ENCODE data around the gene EIF4G3.
"Not testable (repeated sequence)": the region's sequence is repeated elsewhere in the genome, so short reads cannot be mapped to it uniquely, and the experiment has no call there.

EIF4G3 gene

DNA sequence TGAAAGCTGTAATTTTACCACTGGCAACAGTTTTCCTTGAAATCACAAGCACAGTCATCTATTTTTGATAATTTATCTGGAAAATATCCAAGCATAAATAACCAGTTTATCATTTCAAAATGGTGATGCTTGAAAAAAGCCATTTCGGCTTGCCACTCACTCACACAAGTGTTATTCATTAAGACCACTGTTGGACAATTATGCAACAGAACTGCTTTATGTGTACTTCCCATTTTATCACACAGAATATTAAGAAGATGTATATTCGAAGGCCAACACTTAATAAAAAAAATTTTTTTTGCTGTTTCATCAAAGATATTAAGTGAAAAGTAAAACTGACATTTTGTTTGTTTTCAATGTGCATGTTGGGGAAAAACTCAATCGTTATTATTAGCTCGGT lies 62.3 kb downstream of the EIF4G3 start:
- in situ Hi-C loops (cut with MboI; ENCODE audit: low sequenced_read_pairs): no loop called here

DNA sequence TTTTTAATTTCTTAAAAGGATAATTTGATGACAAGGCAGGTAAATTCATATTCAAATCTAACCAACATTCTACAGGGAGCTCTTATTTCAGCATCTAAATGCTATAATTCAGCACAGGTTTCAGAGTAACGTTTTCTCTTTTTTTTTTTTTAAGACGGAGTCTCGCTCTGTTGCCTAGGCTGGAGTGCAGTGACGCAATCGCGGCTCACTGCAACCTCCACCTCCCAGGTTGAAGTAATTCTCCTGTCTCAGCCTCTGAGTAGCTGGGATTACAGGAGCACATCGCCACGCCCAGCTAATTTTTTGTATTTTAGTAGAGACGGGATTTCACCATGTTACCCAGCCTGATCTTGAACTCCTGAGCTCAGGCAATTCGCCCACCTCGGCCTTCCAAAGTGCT lies 66.5 kb downstream of the EIF4G3 start:
- in situ Hi-C loops (cut with MboI; ENCODE audit: low sequenced_read_pairs): no loop called here

DNA sequence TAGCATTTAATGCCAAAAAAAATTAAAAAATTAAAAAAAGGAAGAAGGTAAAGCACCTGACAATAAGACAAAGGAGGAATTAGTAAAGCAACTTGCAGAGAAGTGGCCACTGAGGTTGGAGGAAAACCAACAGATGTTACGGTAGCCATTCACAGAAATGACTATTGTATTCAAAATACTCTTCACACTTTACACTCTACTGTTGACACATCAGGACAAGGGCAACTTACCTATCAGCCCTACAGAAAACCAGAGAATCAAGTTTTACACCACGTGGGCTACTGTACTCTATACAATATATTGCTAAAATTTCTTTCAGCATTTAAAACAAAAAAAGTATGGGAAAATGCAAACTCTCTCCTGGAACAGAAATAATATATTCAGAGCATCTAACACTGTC lies 70.0 kb downstream of the EIF4G3 start:
- in situ Hi-C loops (cut with MboI; ENCODE audit: low sequenced_read_pairs): no loop called here

GRCh38 chr1:21106238-21106637 lies 70.5 kb downstream of the EIF4G3 start:
- in situ Hi-C loops (cut with MboI; ENCODE audit: low sequenced_read_pairs): no loop called here

GRCh38 chr1:21105807-21106206 lies 70.9 kb downstream of the EIF4G3 start:
- in situ Hi-C loops (cut with MboI; ENCODE audit: low sequenced_read_pairs): no loop called here

DNA sequence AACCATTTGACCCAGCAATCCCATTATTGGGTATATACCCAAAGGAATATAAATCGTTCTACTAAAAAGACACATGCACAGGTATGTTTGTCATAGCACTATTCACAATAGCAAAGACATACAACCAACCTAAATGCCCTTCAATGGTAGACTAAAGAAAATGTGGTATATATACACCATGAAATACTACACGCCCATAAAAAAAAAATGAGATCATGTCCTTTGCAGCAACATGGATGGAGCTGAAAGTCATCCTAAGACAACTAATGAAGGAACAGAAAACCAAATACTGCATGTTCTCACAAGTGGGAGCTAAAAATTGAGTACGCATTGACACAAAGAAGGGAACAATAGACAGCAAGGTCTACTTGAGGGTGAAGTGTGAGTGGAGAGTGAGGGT lies 72.0 kb downstream of the EIF4G3 start:
- in situ Hi-C loops (cut with MboI; ENCODE audit: low sequenced_read_pairs): no loop called here

- in situ Hi-C loops (cut with MboI; ENCODE audit: low sequenced_read_pairs): no loop called here
Measured at GRCh38 chr1:21100481-21100921, 76.2 kb downstream of the EIF4G3 start.

GRCh38 chr1:21099869-21100131 lies 76.9 kb downstream of the EIF4G3 start:
- in situ Hi-C loops (cut with MboI; ENCODE audit: low sequenced_read_pairs): no loop called here

- in situ Hi-C loops (cut with MboI; ENCODE audit: low sequenced_read_pairs): no loop called here
Measured at GRCh38 chr1:21099034-21099868, 77.4 kb downstream of the EIF4G3 start.

GRCh38 chr1:21098186-21098915 lies 78.3 kb downstream of the EIF4G3 start:
- in situ Hi-C loops (cut with MboI; ENCODE audit: low sequenced_read_pairs): no loop called here

DNA sequence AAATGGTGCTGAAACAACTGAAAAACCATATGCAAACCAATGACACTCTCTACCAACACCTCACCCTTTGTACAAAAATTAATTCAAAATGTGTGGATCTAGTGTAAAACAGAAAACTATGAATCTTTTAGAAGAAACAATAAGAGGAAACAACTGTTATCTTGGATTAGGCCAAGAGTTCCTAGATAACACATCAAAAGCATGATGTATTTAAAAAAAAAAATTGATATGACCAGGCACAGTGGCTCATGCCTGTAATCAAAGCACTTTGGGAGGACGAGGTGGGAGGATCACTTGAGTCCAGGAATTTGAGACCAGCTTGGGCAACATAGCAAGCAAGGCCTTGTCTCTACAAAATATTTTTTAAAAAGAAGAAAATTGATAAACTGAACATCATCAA lies 79.0 kb downstream of the EIF4G3 start:
- in situ Hi-C loops (cut with MboI; ENCODE audit: low sequenced_read_pairs): no loop called here

- in situ Hi-C loops (cut with MboI; ENCODE audit: low sequenced_read_pairs): no loop called here
Measured at GRCh38 chr1:21095976-21096375, 80.7 kb downstream of the EIF4G3 start.

GRCh38 chr1:21094282-21094681 lies 82.4 kb downstream of the EIF4G3 start:
- in situ Hi-C loops (cut with MboI; ENCODE audit: low sequenced_read_pairs): not testable (repeated sequence)

DNA sequence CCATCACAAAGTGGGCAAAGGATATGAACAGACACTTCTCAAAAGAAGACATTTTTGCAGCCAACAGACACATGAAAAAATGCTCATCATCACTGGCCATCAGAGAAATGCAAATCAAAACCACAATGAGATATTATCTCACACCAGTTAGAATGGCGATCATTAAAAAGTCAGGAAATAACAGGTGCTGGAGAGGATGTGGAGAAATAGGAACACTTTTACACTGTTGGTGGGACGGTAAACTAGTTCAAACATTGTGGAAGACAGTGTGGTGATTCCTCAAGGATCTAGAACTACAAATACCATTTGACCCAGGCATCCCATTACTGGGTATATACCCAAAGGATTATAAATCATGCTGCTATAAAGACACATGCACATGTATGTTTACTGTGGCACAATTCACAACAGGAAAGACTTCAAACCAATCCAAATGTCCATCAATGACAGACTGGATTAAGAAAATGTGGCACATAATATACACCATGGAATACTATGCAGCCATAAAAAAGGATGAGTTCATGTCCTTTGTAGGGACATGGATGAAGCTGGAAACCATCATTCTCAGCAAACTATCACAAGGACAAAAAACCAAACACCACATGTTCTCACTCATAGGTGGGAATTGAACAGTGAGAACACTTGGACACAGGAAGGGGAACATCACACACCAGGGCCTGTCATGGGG lies 83.3 kb downstream of the EIF4G3 start:
- in situ Hi-C loops (cut with MboI; ENCODE audit: low sequenced_read_pairs): not testable (repeated sequence)

GRCh38 chr1:21092545-21092944 lies 84.2 kb downstream of the EIF4G3 start:
- in situ Hi-C loops (cut with MboI; ENCODE audit: low sequenced_read_pairs): not testable (repeated sequence)

- in situ Hi-C loops (cut with MboI; ENCODE audit: low sequenced_read_pairs): not testable (repeated sequence)
Measured at GRCh38 chr1:21091053-21091690, 85.5 kb downstream of the EIF4G3 start.

DNA sequence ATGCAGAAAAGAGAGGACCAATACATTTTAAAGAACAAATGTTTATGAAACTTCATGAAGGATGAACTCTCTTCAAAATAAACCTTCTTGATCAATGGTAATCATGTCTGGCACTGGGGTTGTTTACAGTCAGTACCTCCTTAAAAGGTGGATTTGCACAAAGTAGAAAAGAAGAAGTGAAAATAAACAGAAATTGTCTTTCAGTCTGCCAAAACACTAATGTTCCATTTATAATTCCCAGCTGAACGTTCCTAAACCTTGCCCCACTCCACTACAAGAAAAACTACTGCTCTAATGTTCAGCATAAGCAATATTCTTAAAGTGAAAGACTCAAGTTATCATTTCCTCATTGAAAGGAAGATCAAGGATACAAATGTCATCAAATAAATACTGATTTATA lies 86.2 kb downstream of the EIF4G3 start:
- in situ Hi-C loops (cut with MboI; ENCODE audit: low sequenced_read_pairs): no loop called here

- in situ Hi-C loops (cut with MboI; ENCODE audit: low sequenced_read_pairs): no loop called here
Measured at GRCh38 chr1:21089731-21090130, 87.0 kb downstream of the EIF4G3 start.

- in situ Hi-C loops (cut with MboI; ENCODE audit: low sequenced_read_pairs): no loop called here
Measured at GRCh38 chr1:21089299-21089698, 87.4 kb downstream of the EIF4G3 start.

- in situ Hi-C loops (cut with MboI; ENCODE audit: low sequenced_read_pairs): no loop called here
Measured at GRCh38 chr1:21084111-21084810, 92.4 kb downstream of the EIF4G3 start.

DNA sequence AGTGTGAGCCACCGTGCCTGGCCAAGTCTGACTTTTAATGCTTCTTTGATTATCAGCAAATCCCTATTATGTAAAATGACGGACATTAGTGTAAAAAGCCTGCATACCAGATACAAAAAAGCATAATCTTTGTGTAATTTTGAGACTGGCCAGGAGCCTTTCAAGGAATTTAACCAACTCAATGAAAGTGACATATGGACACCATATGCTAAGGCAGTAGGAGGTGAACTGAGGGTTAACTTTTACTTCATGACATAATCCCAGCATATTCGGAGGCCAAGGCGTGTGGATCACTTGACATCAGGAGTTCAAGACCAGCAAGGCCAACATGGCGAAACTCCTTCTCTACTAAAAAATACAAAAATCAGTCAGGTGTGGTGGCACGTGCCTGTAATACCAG lies 94.6 kb downstream of the EIF4G3 start:
- in situ Hi-C loops (cut with MboI; ENCODE audit: low sequenced_read_pairs): no loop called here

All from HL-60/S4 treated with phorbol 12-myristate 13-acetate at 8.2 ng/mL for 4 days and 3 days (cell line).